Activated naive CD4-positive, alpha-beta T cell treated with anti-CD3 and anti-CD28 coated beads, Interleukin-2, amount 50 U/mL, for 72 hours (primary cell): ENCODE measurements around the gene RPTOR. TPM values are rescaled to one million over a fixed set of nuclear protein-coding genes. Genes with fewer than 3 reads are reported as not detected.
"Not testable (repeated sequence)": the region's sequence is repeated elsewhere in the genome, so short reads cannot be mapped to it uniquely, and the experiment has no call there.

Experiments
- ATAC-seq, 2 donors: fragments of 150-1000 bp; cut with Tn5 transposase; 2 replicates each; pipeline ENCODE4 v1.10.0; 2021; ENCODE audit warnings: mild to moderate bottlenecking in 2 of 2, moderate library complexity in 2 of 2
- DNase-seq, 2 donors: peaks; one replicate each; pipeline ENCODE4 v3.0.0; 2021 to 2022; ENCODE audit warnings: low spot score in 2 of 2
- H3K27ac Mint-ChIP-seq, 2 donors: one replicate each; pipeline ENCODE4 v1.8.0; 2022; ENCODE audit warnings: mild to moderate bottlenecking in 2 of 2, mixed read lengths in 2 of 2
- H3K36me3 Mint-ChIP-seq, 2 donors: one replicate each; pipeline ENCODE4 v1.8.0; 2022; ENCODE audit warnings: mixed read lengths in 2 of 2
- H3K9me3 Mint-ChIP-seq, 2 donors: one replicate each; pipeline ENCODE4 v1.8.0; 2022; ENCODE audit warnings: mixed read lengths in 2 of 2
- total RNA-seq, 2 donors: library from RNA; stranded (reverse); gene quantifications; one replicate each; pipeline ENCODE4 v1.2.3, GENCODE V29; 2022

The RPTOR gene
- total RNA-seq, 2 donors from 2014 or later, result 59.5 to 128 TPM

DNA sequence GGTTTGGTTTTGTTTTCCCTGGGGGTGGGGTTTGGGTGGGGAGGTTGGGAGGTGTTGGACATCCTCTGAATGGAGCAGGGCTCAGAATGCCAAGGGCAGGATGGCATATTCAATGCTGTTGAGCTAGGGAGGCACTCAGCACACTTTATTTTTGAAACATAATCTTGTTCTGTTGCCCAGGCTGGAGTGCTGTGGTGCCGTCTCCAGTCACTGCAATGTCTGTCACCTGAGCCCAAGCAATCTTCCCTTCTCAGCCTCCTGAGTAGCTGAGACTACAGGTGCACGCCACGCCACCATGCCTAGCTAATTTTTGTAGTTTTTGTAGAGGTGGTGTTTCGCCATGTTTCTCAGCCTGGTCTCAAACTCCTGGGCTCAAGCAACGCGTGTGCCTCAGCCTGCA is 186.1 kb downstream of the RPTOR start:
- Mint-ChIP-seq H3K36me3 (peaks cover 14 to 22% of the 10 kb centered on the region in 2 donors), H3K27ac (peak overlapping the region; percentile 90 to 93), H3K9me3 (no peaks in the 10 kb centered on the region)
- DNase-seq, result no peak
- ATAC-seq, result peak; percentile 36 to 55

DNA sequence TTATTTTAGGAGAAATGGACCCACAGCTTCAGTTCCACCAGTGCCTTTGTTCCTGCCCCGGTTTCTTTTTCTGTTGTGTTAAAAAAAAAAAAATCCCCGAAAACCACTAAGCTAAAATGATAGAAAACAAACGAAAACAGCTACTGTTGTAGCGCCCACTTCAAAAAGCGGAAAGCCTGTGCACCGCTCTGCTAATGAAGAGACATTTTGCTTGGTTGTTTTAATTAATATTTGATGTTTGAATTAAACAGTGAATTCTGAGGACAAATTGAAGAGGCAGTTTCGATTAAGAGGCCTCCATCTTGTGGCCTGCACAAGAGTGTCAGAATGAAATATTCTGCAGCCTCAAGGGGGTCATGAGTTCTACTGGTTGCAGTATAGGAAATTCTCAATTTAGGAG is 186.7 kb downstream of the RPTOR start:
- ATAC-seq (peak; percentile 47 to 61), DNase-seq (no peak)
- Mint-ChIP-seq H3K36me3 (peaks cover 14 to 22% of the 10 kb centered on the region in 2 donors), H3K9me3 (no peaks in the 10 kb centered on the region), H3K27ac (peak overlapping the region; percentile 90 to 93)

DNA sequence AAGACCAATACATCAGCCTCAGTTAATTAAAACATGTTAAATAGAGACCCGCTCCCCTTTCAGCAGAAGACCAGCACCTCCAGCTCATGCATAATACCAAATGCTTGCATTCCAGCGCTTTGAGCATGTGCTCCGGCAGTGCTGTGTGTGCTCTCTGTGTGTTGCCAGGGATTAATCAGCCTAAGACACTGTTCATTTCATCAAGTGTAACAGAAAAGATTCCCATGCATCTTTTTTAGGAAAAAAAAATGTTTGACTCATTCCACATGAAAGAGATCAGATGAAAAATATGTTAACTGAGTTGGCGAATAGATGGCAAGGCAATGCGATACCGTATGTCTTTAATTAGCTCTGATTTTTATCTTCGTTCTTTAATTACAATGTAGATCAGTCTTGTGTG is 187.6 kb downstream of the RPTOR start:
- no peak for DNase-seq
- Mint-ChIP-seq H3K9me3 (no peaks in the 10 kb centered on the region), H3K27ac (no peak overlapping the region), H3K36me3 (peaks cover 9 to 17% of the 10 kb centered on the region in 2 donors)
- ATAC-seq, result no peak

DNA sequence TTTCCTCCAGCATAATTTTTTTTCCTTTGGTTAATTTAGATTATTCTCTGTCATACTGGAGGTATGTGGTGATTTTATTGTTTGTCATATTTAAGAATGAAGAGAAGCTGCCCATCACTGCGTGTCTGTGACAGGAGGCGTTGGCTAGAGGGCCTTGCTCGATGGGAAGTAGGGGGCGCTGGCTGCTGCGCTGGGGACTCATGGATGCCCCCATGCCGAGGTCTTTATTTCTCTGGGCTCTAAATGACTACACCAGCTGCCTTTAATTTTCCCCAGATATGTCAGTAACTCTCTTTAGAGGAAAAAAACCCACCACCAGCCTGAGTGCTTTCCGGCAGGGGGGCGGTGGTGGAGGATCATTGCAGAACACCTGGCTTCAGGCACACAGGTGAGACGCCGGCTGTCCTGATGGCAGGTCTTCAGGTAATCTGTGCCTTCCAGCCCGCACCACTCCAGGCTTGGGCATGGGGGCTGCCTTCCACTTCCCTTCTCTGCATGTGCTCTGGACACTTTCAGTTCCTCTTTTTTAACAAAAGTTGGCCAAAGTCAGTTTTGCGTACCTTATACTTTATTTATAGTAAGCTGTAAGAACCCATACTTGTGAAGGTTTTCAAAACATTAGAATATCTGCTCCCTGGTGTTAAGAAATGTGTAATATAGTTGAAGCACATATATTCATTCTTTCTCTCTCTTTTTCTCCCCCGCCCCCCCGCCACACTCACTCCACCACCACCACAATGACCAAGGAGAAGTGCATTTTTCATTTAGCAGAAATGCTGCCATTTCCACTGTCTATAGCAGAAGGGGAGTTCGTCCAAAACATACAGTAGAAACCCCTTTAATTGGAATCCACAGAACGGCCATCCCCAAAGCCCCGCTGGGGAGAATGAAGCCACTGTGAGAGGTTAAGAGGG is 192.7 kb downstream of the RPTOR start:
- peaks cover 11 to 44% of the 10 kb centered on the region in 2 donors for H3K36me3 Mint-ChIP-seq
- no peak for DNase-seq
- H3K9me3 Mint-ChIP-seq, result peaks cover 0 to 9% of the 10 kb centered on the region in 2 donors
- ATAC-seq, result peak in 1 of 2 donors; percentile 4
- peak overlapping the region in 1 of 2 donors; percentile 76 for H3K27ac Mint-ChIP-seq

DNA sequence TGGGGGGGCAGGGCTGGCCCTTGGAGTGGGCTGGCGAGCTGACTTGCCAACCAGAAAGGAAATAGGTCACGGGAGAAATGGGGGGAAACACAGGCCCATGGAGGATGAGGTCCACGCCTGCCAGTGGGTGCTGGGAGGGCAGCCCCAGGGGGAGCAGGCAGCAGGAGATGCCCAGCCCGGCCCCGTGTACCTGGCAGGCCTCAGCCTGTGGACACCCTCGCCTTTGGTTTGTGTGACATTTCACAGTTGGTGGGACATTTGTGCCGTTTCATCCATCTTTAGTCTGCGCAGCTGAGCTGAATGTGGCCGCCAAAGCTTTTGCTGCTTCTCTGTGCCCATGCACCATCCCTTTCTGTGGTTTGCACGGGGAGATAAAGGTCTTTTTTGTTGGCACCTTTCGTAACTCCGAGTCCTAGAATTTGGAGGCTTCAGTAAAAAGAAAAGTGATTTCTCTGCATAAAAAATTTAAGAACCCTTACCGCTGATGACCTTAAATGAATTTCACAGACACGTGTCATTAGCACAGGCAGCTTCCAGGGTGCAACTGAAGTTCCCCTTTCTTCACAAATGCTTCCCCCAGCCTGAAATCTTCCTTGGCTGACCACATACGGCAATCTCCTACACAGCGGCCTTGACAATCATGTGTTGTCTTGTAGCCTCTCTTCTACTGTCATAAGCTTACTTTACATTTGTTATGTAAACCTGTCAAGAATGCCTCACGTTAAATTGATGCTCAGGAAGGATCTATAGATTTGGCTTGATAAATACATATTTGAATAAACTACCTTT is 193.6 kb downstream of the RPTOR start:
- peak in 1 of 2 donors; percentile 53 for ATAC-seq
- H3K27ac Mint-ChIP-seq, result peak overlapping the region in 1 of 2 donors; percentile 76
- no peak for DNase-seq
- peaks cover 0 to 9% of the 10 kb centered on the region in 2 donors for H3K9me3 Mint-ChIP-seq
- H3K36me3 Mint-ChIP-seq, result peaks cover 11 to 45% of the 10 kb centered on the region in 2 donors

DNA sequence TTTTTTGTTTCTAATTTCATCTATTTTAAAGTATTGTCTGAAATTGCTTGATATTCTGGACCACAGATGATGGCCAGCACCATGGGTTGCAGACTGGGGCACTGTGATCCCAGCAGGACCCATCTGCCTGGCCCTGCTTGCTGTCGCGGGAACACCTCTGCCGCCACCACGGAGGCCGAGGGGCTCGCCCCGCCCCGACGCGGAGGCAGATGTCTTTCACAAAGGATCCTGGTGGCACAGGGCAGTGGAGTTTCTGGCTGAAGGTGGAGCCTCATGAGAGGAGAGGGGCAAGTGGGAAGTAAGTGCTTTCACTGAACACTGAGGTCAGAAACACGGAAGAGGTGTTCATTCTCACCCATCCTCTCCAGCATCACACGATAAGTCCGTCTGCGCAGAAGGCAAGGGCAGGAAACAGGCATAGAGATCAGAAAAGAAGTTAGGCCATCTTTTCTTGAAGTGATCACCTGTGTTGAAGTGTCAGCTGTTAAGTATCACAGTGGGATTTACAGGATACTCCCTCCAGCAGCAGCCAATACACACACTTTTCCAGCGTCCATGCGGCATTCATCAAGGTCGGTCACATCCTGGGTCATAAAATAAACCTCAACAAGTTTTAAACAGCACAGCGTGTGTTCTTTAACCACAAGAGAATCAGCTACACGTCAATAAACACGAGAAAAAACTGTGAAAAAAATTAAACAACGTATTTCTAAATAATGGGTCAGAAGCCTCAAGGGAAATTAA is 194.5 kb downstream of the RPTOR start:
- Mint-ChIP-seq H3K36me3 (peaks cover 9 to 40% of the 10 kb centered on the region in 2 donors), H3K27ac (peak overlapping the region; percentile 76 to 85), H3K9me3 (peaks cover 0 to 9% of the 10 kb centered on the region in 2 donors)
- peak; percentile 30 to 32 for ATAC-seq
- no peak for DNase-seq

DNA sequence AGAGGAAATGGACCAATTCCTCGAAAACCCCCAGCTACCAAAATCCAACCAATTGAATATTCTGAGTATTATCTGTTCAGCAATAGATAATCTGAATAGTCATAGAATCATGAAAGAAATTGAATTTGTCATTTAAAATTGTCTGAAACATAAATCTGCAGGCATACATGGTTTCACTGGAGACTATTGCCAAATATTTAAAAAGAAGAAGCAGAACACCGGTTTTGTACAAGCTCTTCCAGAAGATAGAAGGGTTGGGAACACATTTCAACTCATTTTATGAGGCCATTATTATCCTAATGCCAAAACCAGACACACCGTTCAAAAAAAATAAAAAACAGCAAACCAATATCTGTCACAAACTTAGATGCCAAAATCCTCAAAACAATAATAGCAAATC is 195.5 kb downstream of the RPTOR start:
- H3K27ac Mint-ChIP-seq, result no peak overlapping the region
- peaks cover 0 to 9% of the 10 kb centered on the region in 2 donors for H3K9me3 Mint-ChIP-seq
- H3K36me3 Mint-ChIP-seq, result peaks cover 5 to 39% of the 10 kb centered on the region in 2 donors
- DNase-seq (no peak), ATAC-seq (no peak)

DNA sequence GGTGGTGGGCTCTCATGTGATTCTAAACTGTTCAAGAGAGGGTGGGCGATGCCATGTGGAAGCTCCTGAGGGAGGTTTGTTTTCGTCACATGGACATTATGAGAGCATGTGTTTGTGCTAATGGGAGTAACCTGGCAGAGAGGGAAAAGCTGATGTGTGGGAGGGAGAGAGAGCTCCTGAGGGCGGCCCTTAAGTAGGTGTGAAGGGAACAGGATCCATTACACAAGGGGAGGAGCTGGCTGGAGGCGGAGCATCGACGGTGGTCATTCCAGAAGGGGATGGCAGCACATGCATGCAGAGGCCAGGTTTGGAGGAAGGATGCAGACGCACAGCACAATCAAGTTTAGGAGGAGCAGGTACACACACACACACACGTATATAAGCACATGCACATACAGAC is 197.5 kb downstream of the RPTOR start:
- peaks cover 5 to 48% of the 10 kb centered on the region in 2 donors for H3K36me3 Mint-ChIP-seq
- peaks cover 0 to 9% of the 10 kb centered on the region in 2 donors for H3K9me3 Mint-ChIP-seq
- ATAC-seq (no peak), DNase-seq (no peak)
- peak overlapping the region; percentile 46 to 64 for H3K27ac Mint-ChIP-seq

DNA sequence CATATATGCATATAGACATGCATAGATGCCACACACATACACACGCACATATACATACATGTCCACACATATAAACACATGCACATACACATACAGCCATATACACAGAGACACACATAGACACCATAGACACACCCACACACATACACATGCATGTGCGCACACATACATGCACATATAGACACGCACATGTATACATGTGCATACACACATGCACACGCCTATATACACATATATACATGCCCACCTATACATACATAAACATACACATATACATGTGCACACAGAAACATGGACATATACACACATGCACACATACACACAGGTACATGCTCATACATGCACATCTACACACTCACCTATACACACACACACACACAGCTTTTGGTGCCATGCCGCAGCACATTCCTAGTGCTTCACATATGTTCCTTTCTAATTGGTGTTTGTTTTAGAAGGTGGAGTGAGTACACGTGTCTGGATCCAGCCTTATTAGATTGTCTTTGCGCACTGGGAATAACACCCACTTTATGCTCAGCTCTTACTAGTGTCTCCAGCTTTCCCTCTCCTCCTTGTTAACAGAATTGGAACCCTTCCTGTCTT is 198.0 kb downstream of the RPTOR start:
- peak; percentile 1 to 31 for ATAC-seq
- peaks cover 11 to 54% of the 10 kb centered on the region in 2 donors for H3K36me3 Mint-ChIP-seq
- H3K9me3 Mint-ChIP-seq, result peaks cover 2 to 12% of the 10 kb centered on the region in 2 donors
- DNase-seq, result no peak
- peak overlapping the region; percentile 81 for H3K27ac Mint-ChIP-seq

DNA sequence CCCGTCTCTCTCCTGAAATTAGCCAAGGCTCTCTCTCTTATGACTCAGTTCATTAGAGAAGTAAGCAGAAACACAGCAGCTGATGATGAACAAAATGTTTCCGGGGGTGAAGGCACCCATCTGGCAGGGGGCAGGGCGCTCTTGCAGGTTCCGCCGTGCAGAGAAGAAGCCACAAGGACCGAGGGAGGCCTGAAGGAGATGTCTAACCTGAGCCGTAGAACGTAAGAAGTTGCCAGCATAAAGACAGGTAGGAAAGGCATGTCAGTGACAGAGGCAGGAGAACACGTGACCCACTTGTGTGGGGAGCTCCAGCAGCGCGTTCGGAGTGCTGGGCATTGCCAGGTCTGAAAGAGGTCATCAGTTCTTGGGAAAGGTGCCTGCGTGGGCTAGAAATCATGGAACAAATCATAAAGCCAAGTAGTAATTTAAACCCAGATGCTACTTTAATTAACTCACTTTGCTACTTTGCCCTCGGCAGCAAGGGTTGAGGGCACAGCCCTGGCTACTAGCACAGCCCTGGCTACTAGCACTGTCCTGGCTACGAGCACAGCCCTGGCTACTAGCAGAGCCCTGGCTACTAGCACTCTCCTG is 198.6 kb downstream of the RPTOR start:
- Mint-ChIP-seq H3K27ac (peak overlapping the region; percentile 81), H3K9me3 (peaks cover 4 to 14% of the 10 kb centered on the region in 2 donors), H3K36me3 (peaks cover 12 to 56% of the 10 kb centered on the region in 2 donors)
- ATAC-seq (peak; percentile 77 to 85), DNase-seq (no peak)

DNA sequence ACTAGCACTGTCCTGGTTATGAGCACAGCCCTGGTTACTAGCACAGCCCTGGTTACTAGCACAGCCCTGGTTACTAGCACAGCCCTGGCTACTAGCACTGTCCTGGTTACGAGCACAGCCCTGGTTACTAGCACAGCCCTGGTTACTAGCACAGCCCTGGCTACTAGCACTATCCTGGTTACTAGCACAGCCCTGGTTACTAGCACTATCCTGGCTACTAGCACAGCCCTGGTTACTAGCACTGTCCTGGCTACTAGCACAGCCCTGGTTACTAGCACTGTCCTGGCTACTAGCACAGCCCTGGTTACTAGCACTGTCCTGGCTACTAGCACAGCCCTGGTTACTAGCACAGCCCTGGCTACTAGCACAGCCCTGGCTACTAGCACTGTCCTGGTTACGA is 199.3 kb downstream of the RPTOR start:
- not testable (repeated sequence) for DNase-seq, ATAC-seq, H3K27ac Mint-ChIP-seq
- peaks cover 4 to 14% of the 10 kb centered on the region in 2 donors for H3K9me3 Mint-ChIP-seq
- H3K36me3 Mint-ChIP-seq, result peaks cover 12 to 55% of the 10 kb centered on the region in 2 donors

DNA sequence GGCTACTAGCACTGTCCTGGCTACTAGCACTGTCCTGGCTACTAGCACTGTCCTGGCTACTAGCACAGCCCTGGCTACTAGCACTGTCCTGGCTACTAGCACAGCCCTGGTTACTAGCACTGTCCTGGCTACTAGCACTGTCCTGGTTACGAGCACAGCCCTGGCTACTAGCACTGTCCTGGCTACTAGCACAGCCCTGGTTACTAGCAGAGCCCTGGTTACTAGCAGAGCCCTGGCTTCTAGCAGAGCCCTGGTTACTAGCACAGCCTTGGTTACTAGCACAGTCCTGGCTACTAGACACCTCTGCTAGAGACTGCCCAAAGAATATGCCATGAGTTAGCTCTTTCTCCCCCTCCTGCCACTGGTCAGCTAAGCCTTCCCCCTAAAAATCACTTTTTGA is 200.1 kb downstream of the RPTOR start:
- ATAC-seq, DNase-seq: not testable (repeated sequence)
- H3K36me3 Mint-ChIP-seq, result peaks cover 7 to 48% of the 10 kb centered on the region in 2 donors
- peak overlapping the region in 1 of 2 donors; percentile 37 for H3K27ac Mint-ChIP-seq
- peaks cover 4 to 14% of the 10 kb centered on the region in 2 donors for H3K9me3 Mint-ChIP-seq

DNA sequence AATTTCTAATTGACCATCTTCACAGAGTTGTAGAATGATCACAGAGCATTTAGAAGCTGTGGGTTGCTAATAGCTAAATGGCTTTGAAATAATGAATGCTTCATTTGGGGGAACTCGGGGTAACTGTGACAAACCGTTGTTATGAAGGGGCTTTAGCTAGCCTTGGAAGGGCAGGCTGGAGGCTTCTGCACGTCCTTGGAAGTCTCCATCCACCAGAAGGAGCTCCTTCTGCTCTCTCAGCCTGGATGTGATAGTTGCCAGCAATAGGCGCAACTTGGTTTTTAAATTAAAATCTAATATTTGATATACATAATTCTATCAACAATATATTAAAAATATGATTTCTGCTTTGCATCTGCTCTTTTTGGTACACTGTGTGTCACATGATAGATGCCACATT is 200.5 kb downstream of the RPTOR start:
- H3K9me3 Mint-ChIP-seq, result peaks cover 4 to 14% of the 10 kb centered on the region in 2 donors
- peaks cover 7 to 43% of the 10 kb centered on the region in 2 donors for H3K36me3 Mint-ChIP-seq
- DNase-seq, result no peak
- ATAC-seq, result no peak
- H3K27ac Mint-ChIP-seq, result peak overlapping the region in 1 of 2 donors; percentile 37

DNA sequence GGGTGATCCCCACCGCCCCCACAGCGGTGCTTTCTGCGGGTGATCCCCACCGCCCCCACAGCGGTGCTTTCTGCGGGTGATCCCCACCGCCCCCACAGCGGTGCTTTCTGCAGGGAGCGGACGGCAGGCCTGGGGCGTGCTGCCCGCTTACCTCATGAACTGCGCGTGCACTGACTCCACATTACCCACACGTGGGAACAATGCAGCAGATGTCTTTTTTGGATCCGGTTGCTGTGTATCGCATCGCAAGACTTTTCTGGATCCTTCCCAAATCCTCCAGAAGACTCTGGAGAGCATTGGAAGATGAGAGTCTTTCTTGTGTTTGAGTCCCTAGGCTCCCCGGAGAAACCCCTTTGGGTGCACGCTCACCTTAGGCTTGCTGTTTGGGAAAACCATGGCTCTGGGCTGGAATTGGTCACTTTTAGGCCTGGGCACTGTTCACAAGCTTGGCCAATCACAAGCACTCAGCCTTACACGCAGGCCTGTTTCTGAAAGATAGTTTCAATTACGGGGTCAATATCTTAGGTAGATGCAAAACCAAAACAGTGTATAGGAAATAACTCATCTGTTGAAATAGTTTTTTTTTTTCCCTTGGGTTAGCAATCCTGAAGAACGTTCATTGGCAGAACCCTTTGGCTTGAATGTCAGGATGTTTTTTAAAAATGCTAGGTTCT is 201.8 kb downstream of the RPTOR start:
- Mint-ChIP-seq H3K27ac (peak overlapping the region in 1 of 2 donors; percentile 78), H3K9me3 (peaks cover 4 to 6% of the 10 kb centered on the region in 2 donors), H3K36me3 (peaks cover 11 to 31% of the 10 kb centered on the region in 2 donors)
- no peak for DNase-seq
- no peak for ATAC-seq

DNA sequence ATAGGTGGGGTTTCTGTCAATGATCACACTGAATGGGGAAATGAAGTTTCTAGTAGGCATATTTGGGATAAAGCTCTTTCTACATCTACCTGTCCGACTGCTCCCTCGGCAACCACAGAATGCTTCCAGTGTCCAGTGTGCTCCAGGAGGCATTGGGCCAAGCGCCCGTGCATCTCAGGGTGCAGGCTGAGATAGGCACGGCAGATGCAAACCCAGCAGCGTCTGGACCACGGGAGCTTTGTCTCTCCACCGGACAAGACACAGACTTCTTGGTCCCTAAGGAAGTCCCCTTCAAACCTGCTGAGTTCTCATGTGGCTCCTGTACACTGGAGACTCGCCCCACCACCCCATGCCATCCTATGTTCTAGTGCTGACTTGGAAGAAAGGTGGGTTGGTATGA is 202.8 kb downstream of the RPTOR start:
- ATAC-seq, result no peak

More for the DNA sequence above, 202.8 kb downstream of the RPTOR start:
- DNase-seq, result no peak
- Mint-ChIP-seq H3K9me3 (peaks cover 4 to 5% of the 10 kb centered on the region in 2 donors), H3K36me3 (peaks cover 11 to 26% of the 10 kb centered on the region in 2 donors), H3K27ac (peak overlapping the region; percentile 15 to 78)
